Trophoblast cell (in vitro differentiated cells and primary cell): ENCODE measurements around the gene MILR1.
"Not testable (repeated sequence)": the region's sequence is repeated elsewhere in the genome, so short reads cannot be mapped to it uniquely, and the experiment has no call there.

Experiments
- DNase-seq, 2 donors: peaks; one replicate each; pipeline ENCODE4 v3.0.0-alpha.2; 2016
- H2AFZ ChIP-seq: 2 replicates; pipeline ENCODE4 v1.6.1; 2013; ENCODE audit warnings: low read length, moderate library complexity, mild to moderate bottlenecking; ENCODE audit not compliant: insufficient read depth, poor library complexity
- H2AK5ac ChIP-seq: 2 replicates; pipeline ENCODE4 v1.6.1; 2013; ENCODE audit warnings: mild to moderate bottlenecking, low read length
- H2BK120ac ChIP-seq: 2 replicates; pipeline ENCODE4 v1.6.1; 2013; ENCODE audit warnings: low read length, mild to moderate bottlenecking, moderate library complexity; ENCODE audit not compliant: insufficient read depth, poor library complexity
- H2BK12ac ChIP-seq: 2 replicates; pipeline ENCODE4 v1.6.1; 2013; ENCODE audit warnings: mild to moderate bottlenecking, low read length, moderate library complexity
- H2BK5ac ChIP-seq: 2 replicates; pipeline ENCODE4 v1.6.1; 2013; ENCODE audit warnings: low read length, low read depth, moderate library complexity, mild to moderate bottlenecking; ENCODE audit not compliant: poor library complexity
- H3K14ac ChIP-seq: 2 replicates; pipeline ENCODE4 v1.6.1; 2013; ENCODE audit warnings: mild to moderate bottlenecking, low read length
- H3K18ac ChIP-seq: 2 replicates; pipeline ENCODE4 v1.6.1; 2013; ENCODE audit warnings: mild to moderate bottlenecking, low read length
- H3K23ac ChIP-seq: 2 replicates; pipeline ENCODE4 v1.6.1; 2013; ENCODE audit warnings: low read length
- H3K27ac ChIP-seq: 2 replicates; pipeline ENCODE4 v1.5.1; 2013; ENCODE audit warnings: low read depth, mild to moderate bottlenecking, inconsistent platforms, low read length, moderate library complexity
- H3K27me3 ChIP-seq: 2 replicates; pipeline ENCODE4 v1.6.1; 2013; ENCODE audit warnings: inconsistent platforms, mild to moderate bottlenecking, low read length, moderate library complexity; ENCODE audit not compliant: insufficient read depth
- H3K36me3 ChIP-seq, 2 experiments: 1 replicate in 1 of 2; 2 replicates in 1 of 2; pipeline ENCODE4 v1.6.1; 2013; ENCODE audit warnings: low read length in 2 of 2, mild to moderate bottlenecking in 2 of 2, moderate library complexity in 1 of 2; ENCODE audit not compliant: insufficient read depth in 2 of 2, control insufficient read depth in 1 of 2
- H3K4ac ChIP-seq: 2 replicates; pipeline ENCODE4 v1.6.1; 2013; ENCODE audit warnings: low read depth, mild to moderate bottlenecking, low read length, moderate library complexity
- H3K4me1 ChIP-seq, 2 experiments: 1 replicate in 1 of 2; 2 replicates in 1 of 2; pipeline ENCODE4 v1.6.1; 2013; ENCODE audit warnings: low read length in 2 of 2, mild to moderate bottlenecking in 2 of 2, moderate library complexity in 1 of 2; ENCODE audit not compliant: insufficient read depth in 2 of 2, control insufficient read depth in 1 of 2
- H3K4me2 ChIP-seq: 2 replicates; pipeline ENCODE4 v1.6.1; 2013; ENCODE audit warnings: inconsistent platforms, mild to moderate bottlenecking, low read length, moderate library complexity
- H3K4me3 ChIP-seq: 2 replicates; pipeline ENCODE4 v1.5.1; 2013; ENCODE audit warnings: mild to moderate bottlenecking, low read depth, low read length, inconsistent platforms
- H3K79me1 ChIP-seq: one replicate; pipeline ENCODE4 v1.6.1; 2013; ENCODE audit warnings: low read length
- H3K79me2 ChIP-seq: 2 replicates; pipeline ENCODE4 v1.6.1; 2013; ENCODE audit warnings: low read length, mild to moderate bottlenecking; ENCODE audit not compliant: control insufficient read depth, insufficient read depth, poor library complexity
- H3K9ac ChIP-seq: 2 replicates; pipeline ENCODE4 v1.6.1; 2013; ENCODE audit warnings: mild to moderate bottlenecking, low read length
- H3K9me3 ChIP-seq: 2 replicates; pipeline ENCODE4 v1.6.1; 2013; ENCODE audit warnings: low read depth, mild to moderate bottlenecking, control low read depth, inconsistent platforms, low read length; ENCODE audit not compliant: insufficient read depth
- H4K12ac ChIP-seq: 2 replicates; pipeline ENCODE4 v1.6.1; 2013; ENCODE audit warnings: low read depth, mild to moderate bottlenecking, low read length, moderate library complexity
- H4K8ac ChIP-seq: 2 replicates; pipeline ENCODE4 v1.6.1; 2013; ENCODE audit warnings: low read depth, mild to moderate bottlenecking, low read length, moderate library complexity
- H4K91ac ChIP-seq: one replicate; pipeline ENCODE4 v1.6.1; 2013; ENCODE audit warnings: low read depth, mild to moderate bottlenecking, low read length, moderate library complexity
- WGBS: extraction: QIAGEN DNeasy Blood & Tissue Kit; methylation state at CpG from one replicate; pipeline ENCODE4 v1.1.7; 2013; ENCODE audit warnings: missing lambda C conversion rate; ENCODE audit not compliant: insufficient read length, insufficient coverage; ENCODE audit errors: extremely low coverage; 5-methylcytosine and 5-hydroxymethylcytosine counted together

MILR1 gene

GRCh38 chr17:64461788-64462187, 12.9 kb downstream of the MILR1 start:
- no peaks in the 10 kb centered on the region for H3K36me3 ChIP-seq
- no peak overlapping the region for H3K23ac ChIP-seq
- no peak overlapping the region for H2AK5ac ChIP-seq
- H2BK12ac ChIP-seq, result no peak overlapping the region
- H2AFZ ChIP-seq, result no peak overlapping the region
- no peaks in the 10 kb centered on the region for H3K79me2 ChIP-seq
- H3K18ac ChIP-seq, result no peak overlapping the region
- no peak overlapping the region for H3K4me2 ChIP-seq
- H2BK5ac ChIP-seq, result no peak overlapping the region
- no CpG with 5 or more reads among the region's 6 CpGs for WGBS
- H3K4me1 ChIP-seq, result peaks cover 2 to 4% of the 10 kb centered on the region in 2 experiments
- no peak overlapping the region for H2BK120ac ChIP-seq
- no peaks in the 10 kb centered on the region for H3K79me1 ChIP-seq
- H3K9ac ChIP-seq, result no peak overlapping the region
- no peak overlapping the region for H3K27ac ChIP-seq
- H3K4me3 ChIP-seq, result no peak overlapping the region
- no peak for DNase-seq
- H4K8ac ChIP-seq, result no peak overlapping the region
- no peaks in the 10 kb centered on the region for H3K27me3 ChIP-seq
- no peak overlapping the region for H4K12ac ChIP-seq
- no peak overlapping the region for H4K91ac ChIP-seq
- H3K9me3 ChIP-seq, result no peaks in the 10 kb centered on the region
- no peak overlapping the region for H3K14ac ChIP-seq
- H3K4ac ChIP-seq, result no peak overlapping the region

DNA sequence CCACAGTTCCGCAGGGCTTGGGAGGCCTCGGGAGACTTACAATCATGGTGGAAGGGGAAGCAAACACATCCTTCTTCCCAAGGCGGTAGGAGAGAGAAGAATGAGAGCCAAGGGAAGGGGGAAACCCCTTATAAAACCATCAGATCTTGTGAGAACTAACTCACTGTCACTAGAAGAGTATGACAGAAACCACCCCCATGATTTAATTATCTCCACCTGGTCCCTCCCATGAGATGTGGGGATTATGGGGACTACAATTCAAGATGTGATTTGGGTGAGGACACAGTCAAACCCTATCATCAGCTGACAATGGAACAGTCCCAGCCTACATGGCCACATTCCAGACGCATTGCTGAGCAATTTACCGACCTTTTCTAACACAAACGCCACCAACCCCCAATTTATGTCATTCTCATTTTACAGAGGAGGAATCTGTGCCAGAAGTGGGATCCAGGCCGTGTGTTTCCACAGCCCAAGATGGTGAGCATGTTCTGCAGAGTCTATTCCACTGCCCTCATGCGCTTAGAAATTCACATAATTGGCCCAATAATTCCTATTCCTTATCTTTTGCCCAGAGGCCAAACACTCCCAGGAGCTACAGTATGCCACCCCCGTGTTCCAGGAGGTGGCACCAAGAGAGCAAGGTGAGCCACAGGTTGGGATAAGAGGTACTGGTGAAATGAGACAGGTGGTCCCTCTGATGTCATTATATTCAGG, 17.3 kb downstream of the MILR1 start:
- Histone ChIP-seq H3K14ac (no peak overlapping the region), H3K18ac (no peak overlapping the region), H3K23ac (no peak overlapping the region), H2BK5ac (no peak overlapping the region), H3K4ac (no peak overlapping the region), H3K4me3 (no peak overlapping the region), H2BK12ac (no peak overlapping the region), H3K9me3 (no peaks in the 10 kb centered on the region), H2BK120ac (no peak overlapping the region), H3K4me1 (peaks cover 0 to 4% of the 10 kb centered on the region in 2 experiments), H4K8ac (no peak overlapping the region), H3K79me2 (no peaks in the 10 kb centered on the region), H4K12ac (no peak overlapping the region), H2AK5ac (no peak overlapping the region), H3K36me3 (no peaks in the 10 kb centered on the region), H3K9ac (no peak overlapping the region), H3K27me3 (no peaks in the 10 kb centered on the region), H3K27ac (no peak overlapping the region), H3K79me1 (no peaks in the 10 kb centered on the region), H2AFZ (no peak overlapping the region), H3K4me2 (no peak overlapping the region), H4K91ac (no peak overlapping the region)
- peak; percentile 57 to 88 for DNase-seq
- WGBS, result no CpG with 5 or more reads among the region's 9 CpGs

DNA sequence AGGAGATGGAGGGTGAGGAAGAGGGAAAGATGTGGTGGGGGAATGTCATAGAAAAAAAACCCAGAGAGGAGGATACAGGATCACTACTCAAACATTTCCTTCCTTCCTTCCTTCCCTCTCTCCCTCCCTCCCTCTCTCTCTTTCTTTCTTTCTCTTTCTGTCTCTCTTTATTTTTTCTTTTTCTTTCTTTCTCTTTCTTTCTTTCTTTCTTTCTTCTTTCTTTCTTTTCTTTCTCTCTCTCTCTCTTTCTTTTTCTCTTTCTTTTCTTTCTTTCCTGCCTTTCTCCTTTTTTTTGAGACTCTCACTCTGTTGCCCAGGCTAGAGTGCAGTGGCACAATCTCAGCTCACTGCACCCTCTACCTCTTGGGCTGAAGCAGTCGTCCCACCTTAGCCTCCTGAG, 17.9 kb downstream of the MILR1 start:
- H3K79me1 ChIP-seq, H2BK120ac ChIP-seq, H4K8ac ChIP-seq, H4K12ac ChIP-seq, H3K9me3 ChIP-seq, H2AFZ ChIP-seq, H3K36me3 ChIP-seq, H4K91ac ChIP-seq, H3K4me3 ChIP-seq, H3K9ac ChIP-seq, H3K4me2 ChIP-seq, H3K4ac ChIP-seq, DNase-seq, H3K18ac ChIP-seq, H3K23ac ChIP-seq, H2BK12ac ChIP-seq, H3K4me1 ChIP-seq, H3K27me3 ChIP-seq, H2BK5ac ChIP-seq, H3K79me2 ChIP-seq, H3K27ac ChIP-seq, H3K14ac ChIP-seq, H2AK5ac ChIP-seq: not testable (repeated sequence)
- no CpG with 5 or more reads among the region's 1 CpG for WGBS

- Histone ChIP-seq H3K27ac (no peak overlapping the region), H2BK5ac (no peak overlapping the region), H3K9ac (no peak overlapping the region), H3K27me3 (no peaks in the 10 kb centered on the region), H2AFZ (no peak overlapping the region), H4K8ac (no peak overlapping the region), H4K12ac (no peak overlapping the region), H3K4ac (no peak overlapping the region), H3K4me1 (peaks cover 0 to 4% of the 10 kb centered on the region in 2 experiments), H3K36me3 (no peaks in the 10 kb centered on the region), H3K79me1 (no peaks in the 10 kb centered on the region), H3K23ac (no peak overlapping the region), H2BK12ac (no peak overlapping the region), H3K4me2 (no peak overlapping the region), H2BK120ac (no peak overlapping the region), H3K14ac (no peak overlapping the region), H3K18ac (no peak overlapping the region), H3K9me3 (no peaks in the 10 kb centered on the region), H2AK5ac (no peak overlapping the region), H3K4me3 (no peak overlapping the region), H3K79me2 (no peaks in the 10 kb centered on the region), H4K91ac (no peak overlapping the region)
- no peak for DNase-seq
- WGBS, result no CpG with 5 or more reads among the region's 4 CpGs
These were observed 21.7 kb downstream of the MILR1 start for GRCh38 chr17:64470625-64471024.
